ENCODE measurements around the gene MAPK7.

The MAPK7 gene

DNA sequence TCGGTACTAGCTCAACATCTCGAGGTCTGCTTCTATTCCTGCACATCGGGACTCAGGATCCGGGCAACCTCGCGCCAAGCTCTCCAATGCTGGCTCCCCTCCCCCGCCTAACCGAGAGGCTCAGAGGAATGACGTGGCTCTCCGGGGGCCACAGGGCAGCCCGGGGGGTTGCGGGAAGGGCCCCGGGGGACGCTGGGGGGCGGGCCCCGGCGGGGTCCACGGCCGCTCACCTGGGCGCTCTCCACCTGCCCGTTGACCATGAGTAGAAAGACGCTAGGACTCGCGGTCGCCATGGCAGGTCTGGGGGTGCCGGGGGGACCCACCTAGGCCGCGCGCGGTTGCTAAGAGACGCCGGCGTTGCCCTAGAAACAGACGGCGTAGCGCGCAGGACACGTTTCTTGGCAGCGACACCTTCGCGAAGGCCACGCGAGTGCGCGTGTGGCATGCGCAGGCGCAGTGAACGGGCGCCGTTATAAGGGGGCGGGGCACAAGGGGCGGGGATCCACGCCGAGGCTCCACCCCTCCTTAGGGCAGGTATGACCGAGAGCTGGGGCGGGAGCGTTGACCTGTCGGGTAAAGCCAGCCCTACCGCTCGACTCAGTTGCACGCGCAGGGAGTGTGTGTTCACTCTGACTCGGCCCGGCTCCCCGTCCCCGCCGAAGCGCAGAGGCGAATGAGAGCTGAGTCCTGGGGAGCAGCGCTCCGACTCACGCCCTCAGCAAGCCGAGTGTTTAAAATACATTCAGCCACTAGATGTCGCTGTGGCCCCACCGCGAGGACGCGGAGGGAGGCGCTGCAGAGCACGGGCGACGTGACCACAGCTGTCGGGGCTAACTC lies 15.8 kb upstream of the MAPK7 start, which contains the start of gene B9D1 (continued):
- TF ChIP-seq ZNF223 (tag by site-specific recombination; IDR thresholded peaks at IDR 0.05), result 0 out of 2 replicates have a peak, but pooled peaks have one; percentile 9
- TF ChIP-seq GLIS2 (tag by site-specific recombination; IDR thresholded peaks at IDR 0.05), result peak; percentile 99
- 0 out of 2 replicates have a peak, but pooled peaks have one; percentile 11 for TF ChIP-seq ZNF623 (tag by site-specific recombination; IDR thresholded peaks at IDR 0.05)
- no peak for TF ChIP-seq HOXA7 (CRISPR knock-in tag; IDR thresholded peaks at IDR 0.05; ENCODE audit: borderline replicate concordance)
- no peak for TF ChIP-seq REST (tag by site-specific recombination; IDR thresholded peaks at IDR 0.05)
- peak; percentile 26; the same call in 1 of the 2 replicates for TF ChIP-seq ZNF610 (tag by site-specific recombination; IDR thresholded peaks at IDR 0.05; ENCODE audit: borderline replicate concordance)
- TF ChIP-seq ZNF830 (tag by site-specific recombination; IDR thresholded peaks at IDR 0.05; ENCODE audit: low read depth), result no peak
- no peak for TF ChIP-seq ZNF211 (tag by site-specific recombination; IDR thresholded peaks at IDR 0.05; ENCODE audit: low read depth)
- no peak for TF ChIP-seq ZNF248 (tag by site-specific recombination; IDR thresholded peaks at IDR 0.05)
- no peak for TF ChIP-seq ZNF146 (tag by site-specific recombination; IDR thresholded peaks at IDR 0.05)
- TF ChIP-seq ZNF404 (tag by site-specific recombination; IDR thresholded peaks at IDR 0.05), result no peak
- peak; percentile 49; the same call in 1 of the 2 replicates for TF ChIP-seq ATF2 (tag by site-specific recombination; IDR thresholded peaks at IDR 0.05; ENCODE audit: low read depth)
- no peak for TF ChIP-seq ZNF138 (tag by site-specific recombination; IDR thresholded peaks at IDR 0.05; ENCODE audit: borderline replicate concordance)
- TF ChIP-seq, protein P1, sequence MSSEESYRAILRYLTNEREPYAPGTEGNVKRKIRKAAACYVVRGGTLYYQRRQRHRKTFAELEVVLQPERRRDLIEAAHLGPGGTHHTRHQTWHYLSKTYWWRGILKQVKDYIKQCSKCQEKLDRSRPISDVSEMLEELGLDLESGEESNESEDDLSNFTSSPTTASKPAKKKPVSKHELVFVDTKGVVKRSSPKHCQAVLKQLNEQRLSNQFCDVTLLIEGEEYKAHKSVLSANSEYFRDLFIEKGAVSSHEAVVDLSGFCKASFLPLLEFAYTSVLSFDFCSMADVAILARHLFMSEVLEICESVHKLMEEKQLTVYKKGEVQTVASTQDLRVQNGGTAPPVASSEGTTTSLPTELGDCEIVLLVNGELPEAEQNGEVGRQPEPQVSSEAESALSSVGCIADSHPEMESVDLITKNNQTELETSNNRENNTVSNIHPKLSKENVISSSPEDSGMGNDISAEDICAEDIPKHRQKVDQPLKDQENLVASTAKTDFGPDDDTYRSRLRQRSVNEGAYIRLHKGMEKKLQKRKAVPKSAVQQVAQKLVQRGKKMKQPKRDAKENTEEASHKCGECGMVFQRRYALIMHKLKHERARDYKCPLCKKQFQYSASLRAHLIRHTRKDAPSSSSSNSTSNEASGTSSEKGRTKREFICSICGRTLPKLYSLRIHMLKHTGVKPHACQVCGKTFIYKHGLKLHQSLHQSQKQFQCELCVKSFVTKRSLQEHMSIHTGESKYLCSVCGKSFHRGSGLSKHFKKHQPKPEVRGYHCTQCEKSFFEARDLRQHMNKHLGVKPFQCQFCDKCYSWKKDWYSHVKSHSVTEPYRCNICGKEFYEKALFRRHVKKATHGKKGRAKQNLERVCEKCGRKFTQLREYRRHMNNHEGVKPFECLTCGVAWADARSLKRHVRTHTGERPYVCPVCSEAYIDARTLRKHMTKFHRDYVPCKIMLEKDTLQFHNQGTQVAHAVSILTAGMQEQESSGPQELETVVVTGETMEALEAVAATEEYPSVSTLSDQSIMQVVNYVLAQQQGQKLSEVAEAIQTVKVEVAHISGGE (tag by site-specific recombination; conservative IDR thresholded peaks at IDR 0.05; ENCODE audit: low read depth), result peak; percentile 78
- no peak for TF ChIP-seq ZNF837 (tag by site-specific recombination; IDR thresholded peaks at IDR 0.05)
- no peak for TF ChIP-seq ZNF747 (tag by site-specific recombination; IDR thresholded peaks at IDR 0.05)
- TF ChIP-seq ZNF76 (tag by site-specific recombination; IDR thresholded peaks at IDR 0.05; ENCODE audit: borderline replicate concordance, low read depth), result peak; percentile 74
- TF ChIP-seq ZSCAN4 (tag by site-specific recombination; IDR thresholded peaks at IDR 0.05), result no peak; the same call in 1 of the 2 replicates
- TF ChIP-seq ZNF133 (tag by site-specific recombination; IDR thresholded peaks at IDR 0.05), result 0 out of 2 replicates have a peak, but pooled peaks have one; percentile 1
- peak; percentile 61; the same call in 1 of the 2 replicates for TF ChIP-seq ZSCAN30 (tag by site-specific recombination; IDR thresholded peaks at IDR 0.05)
- TF ChIP-seq EGR2 (tag by site-specific recombination; IDR thresholded peaks at IDR 0.05; ENCODE audit: low read depth), result no peak
- no peak for TF ChIP-seq ZSCAN5A (tag by site-specific recombination; IDR thresholded peaks at IDR 0.05)
- no peak for TF ChIP-seq BCL6B (tag by site-specific recombination; IDR thresholded peaks at IDR 0.05)
- peak; percentile 42; the same call in 1 of the 2 replicates for TF ChIP-seq MZF1 (tag by site-specific recombination; IDR thresholded peaks at IDR 0.05; ENCODE audit: borderline replicate concordance)
- TF ChIP-seq ZNF544 (tag by site-specific recombination; IDR thresholded peaks at IDR 0.05), result no peak
- TF ChIP-seq ZEB2 (tag by site-specific recombination; IDR thresholded peaks at IDR 0.05), result peak; percentile 80
- TF ChIP-seq OVOL3 (tag by site-specific recombination; IDR thresholded peaks at IDR 0.05), result peak; percentile 81; the same call in 1 of the 2 replicates
